ENCODE measurements around the gene EXPH5.

EXPH5 gene

GRCh38 chr11:108568195-108568858 lies 25.2 kb downstream of the EXPH5 start:
- TF ChIP-seq ZNF169 (tag by site-specific recombination; IDR thresholded peaks at IDR 0.05): no peak
- TF ChIP-seq FEZF1 (tag by site-specific recombination; IDR thresholded peaks at IDR 0.05): no peak
- no peak for TF ChIP-seq ZNF510 (tag by site-specific recombination; IDR thresholded peaks at IDR 0.05; ENCODE audit: insufficient replicate concordance)
- no peak for TF ChIP-seq ZNF335 (tag by site-specific recombination; conservative IDR thresholded peaks at IDR 0.05)
- no peak for TF ChIP-seq ZNF621 (tag by site-specific recombination; IDR thresholded peaks at IDR 0.05)
- no peak for TF ChIP-seq ZNF501 (tag by site-specific recombination; IDR thresholded peaks at IDR 0.05)
- no peak for TF ChIP-seq ZNF433 (tag by site-specific recombination; IDR thresholded peaks at IDR 0.05; ENCODE audit: low read depth)
- TF ChIP-seq SETDB1 (IDR thresholded peaks at IDR 0.05; ENCODE audit: insufficient read length, low read length): no peak
- CTCF ChIA-PET: no interaction called here
- H3K4me1 ChIP-seq (ENCODE audit: control insufficient read depth, insufficient read depth, low read length): no peaks in the 10 kb centered on the region

DNA sequence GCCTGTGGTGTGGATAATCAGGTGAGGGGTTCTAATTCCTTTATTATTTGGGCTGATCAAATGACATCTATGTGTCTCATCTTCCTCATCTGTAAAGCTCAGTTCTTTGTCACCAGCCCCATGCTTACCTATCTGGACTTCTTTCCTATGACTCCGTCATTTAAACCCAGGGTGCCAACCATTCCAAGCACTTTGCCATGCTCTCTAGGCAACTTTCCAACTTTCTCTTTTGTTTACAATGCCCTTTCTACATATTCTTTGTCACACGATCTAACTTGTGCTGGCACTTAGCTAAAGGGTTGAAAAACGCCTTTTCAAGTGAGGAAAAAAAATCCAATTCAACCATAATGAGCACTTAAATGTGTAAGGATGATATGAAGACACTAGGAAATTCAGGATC lies 27.9 kb downstream of the EXPH5 start:
- CTCF ChIA-PET: interaction anchor here (0.5 to 0.9 kb wide), 2 partner anchors 15 to 68 kb away, joined by 3 read pairs; no protein-coding TSS in a partner anchor
- H3K4me1 ChIP-seq (ENCODE audit: control insufficient read depth, insufficient read depth, low read length): no peaks in the 10 kb centered on the region
- TF ChIP-seq ZNF548 (tag by site-specific recombination; IDR thresholded peaks at IDR 0.05) (no peak), WT1 (tag by site-specific recombination; IDR thresholded peaks at IDR 0.05) (no peak), PRDM2 (tag by site-specific recombination; IDR thresholded peaks at IDR 0.05; ENCODE audit: borderline replicate concordance) (no peak), ZNF701 (tag by site-specific recombination; IDR thresholded peaks at IDR 0.05) (no peak), TCF7L2 (IDR thresholded peaks at IDR 0.05; ENCODE audit: borderline replicate concordance, low read depth, low read length) (no peak), ZNF169 (tag by site-specific recombination; IDR thresholded peaks at IDR 0.05) (no peak)
- TF ChIP-seq, protein P1, sequence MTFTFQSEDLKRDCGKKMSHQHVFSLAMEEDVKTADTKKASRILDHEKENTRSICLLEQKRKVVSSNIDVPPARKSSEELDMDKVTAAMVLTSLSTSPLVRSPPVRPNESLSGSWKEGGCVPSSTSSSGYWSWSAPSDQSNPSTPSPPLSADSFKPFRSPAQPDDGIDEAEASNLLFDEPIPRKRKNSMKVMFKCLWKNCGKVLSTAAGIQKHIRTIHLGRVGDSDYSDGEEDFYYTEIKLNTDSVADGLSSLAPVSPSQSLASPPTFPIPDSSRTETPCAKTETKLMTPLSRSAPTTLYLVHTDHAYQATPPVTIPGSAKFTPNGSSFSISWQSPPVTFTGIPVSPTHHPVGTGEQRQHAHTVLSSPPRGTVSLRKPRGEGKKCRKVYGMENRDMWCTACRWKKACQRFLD (tag by site-specific recombination; IDR thresholded peaks at IDR 0.05): no peak
- no peaks in the 10 kb centered on the region for H3K9me3 ChIP-seq (ENCODE audit: control insufficient read depth, insufficient read depth, low read depth, low read length)
- H3K27ac ChIP-seq (ENCODE audit: extremely low read depth, low read depth, low read length): no peak overlapping the region
- POLR2A ChIA-PET: no interaction called here
- H3K4me3 ChIP-seq (ENCODE audit: low read depth, low read length): no peak overlapping the region
- H3K36me3 ChIP-seq (ENCODE audit: control insufficient read depth in 2 of 2, insufficient read depth in 1 of 2, low read length in 2 of 2): no peaks in the 10 kb centered on the region

More at GRCh38 chr11:108568195-108568858, 25.2 kb downstream of the EXPH5 start:
- Histone ChIP-seq H3K9me3 (ENCODE audit: control insufficient read depth, insufficient read depth, low read depth, low read length) (no peaks in the 10 kb centered on the region), H3K4me3 (ENCODE audit: low read depth, low read length) (no peak overlapping the region), H3K36me3 (ENCODE audit: control insufficient read depth in 2 of 2, insufficient read depth in 1 of 2, low read length in 2 of 2) (no peaks in the 10 kb centered on the region), H3K27ac (ENCODE audit: extremely low read depth, low read depth, low read length) (no peak overlapping the region)
- POLR2A ChIA-PET: no interaction called here
